Ishikawa (cell line): ENCODE measurements around the gene C16orf46.

Source experiments
- CEBPB ChIP-seq: IDR thresholded peaks from 2 replicates; pipeline ENCODE4 v1.6.1; 2012
- CREB1 ChIP-seq: IDR thresholded peaks from 2 replicates; pipeline ENCODE4 v1.6.1; 2012; ENCODE audit warnings: low read depth
- EGR1 ChIP-seq: IDR thresholded peaks from 2 replicates; pipeline ENCODE4 v1.6.1; 2012
- EP300 ChIP-seq: IDR thresholded peaks from 2 replicates; pipeline ENCODE4 v1.6.1; 2012; ENCODE audit warnings: borderline replicate concordance
- NFIC ChIP-seq: IDR thresholded peaks from 2 replicates; pipeline ENCODE4 v1.6.1; 2012
- RAD21 ChIP-seq: IDR thresholded peaks from 2 replicates; pipeline ENCODE4 v1.6.1; 2012; ENCODE audit warnings: low read depth
- TAF1 ChIP-seq: IDR thresholded peaks from 2 replicates; pipeline ENCODE4 v1.6.1; 2012; ENCODE audit warnings: low read depth, mild to moderate bottlenecking
- TCF12 ChIP-seq: IDR thresholded peaks from 2 replicates; pipeline ENCODE4 v1.6.1; 2012; ENCODE audit warnings: low read depth
- TEAD4 ChIP-seq: IDR thresholded peaks from 2 replicates; pipeline ENCODE4 v1.6.1; 2012
- YY1 ChIP-seq: IDR thresholded peaks from 2 replicates; pipeline ENCODE4 v1.6.1; 2012; ENCODE audit warnings: low read depth
- ZBTB7A ChIP-seq: IDR thresholded peaks from 2 replicates; pipeline ENCODE4 v1.6.1; 2012; ENCODE audit warnings: low read depth
- TF ChIP-seq, protein P1 (sequence below): IDR thresholded peaks from 2 replicates; pipeline ENCODE4 v1.6.1; 2012
- TF ChIP-seq, protein P2 (sequence below): IDR thresholded peaks from 2 replicates; pipeline ENCODE4 v1.6.1; 2012; ENCODE audit warnings: low read depth, mild to moderate bottlenecking

DNA sequence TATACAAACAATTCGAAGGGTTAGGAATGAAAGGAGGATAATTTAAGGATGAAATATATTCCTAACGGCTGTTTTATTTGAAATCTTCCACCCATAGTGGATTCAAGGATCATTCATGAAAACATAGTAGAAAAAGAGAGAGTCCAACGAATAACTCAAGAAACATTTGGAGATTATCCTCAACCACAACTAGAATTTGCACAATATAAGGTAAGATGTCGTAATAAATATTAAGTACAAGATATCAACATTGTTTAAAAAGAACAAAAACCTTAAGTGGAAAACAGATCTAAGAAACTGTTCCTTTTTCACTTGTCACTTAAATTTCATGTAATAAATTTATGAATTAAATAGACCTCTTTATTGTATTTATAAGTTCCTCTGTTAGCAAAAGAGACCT lies 50.6 kb downstream of the C16orf46 start:
- no peak for TF ChIP-seq NFIC
- TF ChIP-seq, protein P1, sequence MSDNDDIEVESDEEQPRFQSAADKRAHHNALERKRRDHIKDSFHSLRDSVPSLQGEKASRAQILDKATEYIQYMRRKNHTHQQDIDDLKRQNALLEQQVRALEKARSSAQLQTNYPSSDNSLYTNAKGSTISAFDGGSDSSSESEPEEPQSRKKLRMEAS = no peak
- no peak for TF ChIP-seq TCF12
- no peak for TF ChIP-seq EP300
- TF ChIP-seq, protein P2, sequence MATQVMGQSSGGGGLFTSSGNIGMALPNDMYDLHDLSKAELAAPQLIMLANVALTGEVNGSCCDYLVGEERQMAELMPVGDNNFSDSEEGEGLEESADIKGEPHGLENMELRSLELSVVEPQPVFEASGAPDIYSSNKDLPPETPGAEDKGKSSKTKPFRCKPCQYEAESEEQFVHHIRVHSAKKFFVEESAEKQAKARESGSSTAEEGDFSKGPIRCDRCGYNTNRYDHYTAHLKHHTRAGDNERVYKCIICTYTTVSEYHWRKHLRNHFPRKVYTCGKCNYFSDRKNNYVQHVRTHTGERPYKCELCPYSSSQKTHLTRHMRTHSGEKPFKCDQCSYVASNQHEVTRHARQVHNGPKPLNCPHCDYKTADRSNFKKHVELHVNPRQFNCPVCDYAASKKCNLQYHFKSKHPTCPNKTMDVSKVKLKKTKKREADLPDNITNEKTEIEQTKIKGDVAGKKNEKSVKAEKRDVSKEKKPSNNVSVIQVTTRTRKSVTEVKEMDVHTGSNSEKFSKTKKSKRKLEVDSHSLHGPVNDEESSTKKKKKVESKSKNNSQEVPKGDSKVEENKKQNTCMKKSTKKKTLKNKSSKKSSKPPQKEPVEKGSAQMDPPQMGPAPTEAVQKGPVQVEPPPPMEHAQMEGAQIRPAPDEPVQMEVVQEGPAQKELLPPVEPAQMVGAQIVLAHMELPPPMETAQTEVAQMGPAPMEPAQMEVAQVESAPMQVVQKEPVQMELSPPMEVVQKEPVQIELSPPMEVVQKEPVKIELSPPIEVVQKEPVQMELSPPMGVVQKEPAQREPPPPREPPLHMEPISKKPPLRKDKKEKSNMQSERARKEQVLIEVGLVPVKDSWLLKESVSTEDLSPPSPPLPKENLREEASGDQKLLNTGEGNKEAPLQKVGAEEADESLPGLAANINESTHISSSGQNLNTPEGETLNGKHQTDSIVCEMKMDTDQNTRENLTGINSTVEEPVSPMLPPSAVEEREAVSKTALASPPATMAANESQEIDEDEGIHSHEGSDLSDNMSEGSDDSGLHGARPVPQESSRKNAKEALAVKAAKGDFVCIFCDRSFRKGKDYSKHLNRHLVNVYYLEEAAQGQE = no peak
- no peak for TF ChIP-seq CREB1
- TF ChIP-seq TEAD4 = no peak
- no peak for TF ChIP-seq TAF1
- TF ChIP-seq CEBPB = no peak
- TF ChIP-seq YY1 = no peak
- no peak for TF ChIP-seq RAD21
- no peak for TF ChIP-seq EGR1
- TF ChIP-seq ZBTB7A = no peak
